GM06990 (cell line): ENCODE measurements around the gene ARF1.

ENCODE experiments used
- DNase-seq: peaks from one replicate; pipeline ENCODE4 v3.0.0-alpha.2; 2011; ENCODE audit not compliant: insufficient read length; ENCODE audit errors: extremely low read depth
- H3K27me3 ChIP-seq: replicated peaks from 2 replicates; pipeline ENCODE4 v1.6.0; 2011; ENCODE audit warnings: low read length; ENCODE audit not compliant: control insufficient read depth, insufficient read depth
- H3K36me3 ChIP-seq: 2 replicates; pipeline ENCODE4 v1.5.1; 2011; ENCODE audit warnings: low read length; ENCODE audit not compliant: control insufficient read depth, insufficient read depth
- H3K4me3 ChIP-seq: replicated peaks from 2 replicates; pipeline ENCODE4 v1.5.1; 2011; ENCODE audit warnings: low read depth, mild to moderate bottlenecking, control low read depth, low read length
- CTCF ChIP-seq: IDR thresholded peaks from 2 replicates; pipeline ENCODE4 v1.5.1; 2011; ENCODE audit warnings: low read length, control low read depth, mild to moderate bottlenecking, inconsistent platforms; ENCODE audit not compliant: insufficient read depth, poor library complexity, severe bottlenecking

ARF1 gene

DNA sequence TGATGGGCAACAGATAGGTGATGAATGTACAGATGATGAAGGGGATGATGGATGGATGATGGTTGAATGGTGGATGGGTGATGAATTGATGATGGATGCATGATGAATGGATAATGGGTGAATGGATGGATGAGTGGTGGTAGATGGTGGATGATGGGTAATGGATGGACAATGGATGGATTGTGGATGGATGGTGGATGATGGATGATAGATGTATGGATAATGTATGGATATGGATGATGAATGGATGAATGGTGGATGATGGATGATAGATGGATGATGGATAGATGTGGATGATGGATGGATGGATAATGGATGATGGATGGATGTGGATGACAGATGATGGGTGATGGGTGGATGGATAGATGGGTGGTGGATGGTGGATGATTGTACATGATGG is 40.0 kb upstream of the ARF1 start:
- no peak for DNase-seq
- no peaks in the 10 kb centered on the region for H3K36me3 ChIP-seq
- no peak overlapping the region for H3K4me3 ChIP-seq
- peaks cover 2% of the 10 kb centered on the region; the same call in 1 of the 2 replicates for H3K27me3 ChIP-seq
- no peak for TF ChIP-seq CTCF

- no peak overlapping the region for H3K4me3 ChIP-seq
- H3K36me3 ChIP-seq = no peaks in the 10 kb centered on the region
- DNase-seq = no peak
- no peak for TF ChIP-seq CTCF
- peaks cover 2% of the 10 kb centered on the region; the same call in 1 of the 2 replicates for H3K27me3 ChIP-seq
Observed at GRCh38 chr1:228043281-228043848, 39.1 kb upstream of the ARF1 start.

DNA sequence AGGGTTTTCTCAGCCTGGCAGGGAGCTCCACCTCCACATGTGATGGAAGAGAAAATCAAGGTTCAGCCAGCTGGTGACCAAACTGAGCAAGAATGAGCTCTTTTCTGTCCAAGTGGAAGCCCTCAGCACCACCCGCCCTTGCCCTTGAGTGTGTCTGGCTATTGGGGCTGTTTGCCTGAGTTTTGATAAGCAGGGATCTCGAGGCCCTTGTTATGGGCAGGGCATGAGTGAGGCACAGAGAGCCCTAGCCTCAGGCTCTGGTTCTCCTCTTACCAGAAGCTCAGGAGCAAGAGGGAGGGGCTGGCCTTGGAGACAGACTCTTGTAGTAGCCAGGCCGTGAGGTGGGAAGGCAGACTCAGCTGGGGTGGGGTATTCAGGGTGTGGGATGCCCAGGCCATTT is 37.5 kb upstream of the ARF1 start:
- H3K27me3 ChIP-seq = no peaks in the 10 kb centered on the region
- H3K4me3 ChIP-seq = no peak overlapping the region
- DNase-seq = no peak
- no peak for TF ChIP-seq CTCF
- H3K36me3 ChIP-seq = no peaks in the 10 kb centered on the region

DNA sequence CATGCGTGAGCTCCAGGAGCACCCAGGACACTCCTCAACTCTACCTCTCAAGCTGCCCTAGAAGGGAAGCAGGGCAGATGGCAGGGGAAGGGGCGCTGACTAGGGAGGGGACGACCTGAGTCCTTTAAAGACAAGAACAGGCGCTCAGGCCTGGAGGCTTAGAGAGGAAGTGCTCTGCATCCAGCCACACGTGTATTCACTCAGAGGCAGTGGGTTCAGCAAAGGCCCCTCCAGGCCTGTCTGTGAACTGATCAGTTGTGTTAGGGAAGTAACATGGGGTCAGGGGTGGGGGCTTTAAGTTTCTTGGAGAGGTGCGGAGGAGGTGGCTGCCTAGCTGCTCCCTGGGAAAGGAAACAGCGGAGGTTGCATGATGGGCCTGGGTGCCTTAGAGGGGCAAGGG is 37.1 kb upstream of the ARF1 start:
- no peak for TF ChIP-seq CTCF
- Histone ChIP-seq H3K4me3 (no peak overlapping the region), H3K36me3 (no peaks in the 10 kb centered on the region), H3K27me3 (no peaks in the 10 kb centered on the region)
- no peak for DNase-seq

DNA sequence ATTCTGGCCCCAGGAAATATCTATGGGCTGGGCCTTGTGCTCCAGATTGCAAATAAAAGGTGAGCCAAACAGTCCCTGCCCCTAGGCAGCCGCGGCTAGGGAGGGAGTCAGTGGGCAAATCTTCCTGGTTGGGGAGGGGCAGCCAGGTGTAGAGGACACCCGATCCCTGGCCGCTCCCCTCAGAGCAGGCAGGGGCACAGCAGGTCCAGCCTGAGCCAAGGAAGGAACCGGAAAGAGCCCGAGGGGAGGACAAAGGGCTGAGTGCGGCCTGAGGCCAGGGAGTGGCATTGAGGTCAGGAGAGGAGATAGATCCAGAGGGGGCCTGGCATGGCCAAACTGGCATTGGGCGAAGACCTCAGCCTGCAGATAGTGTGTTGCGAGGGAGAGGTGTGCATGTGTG is 36.6 kb upstream of the ARF1 start:
- Histone ChIP-seq H3K27me3 (no peaks in the 10 kb centered on the region), H3K36me3 (no peaks in the 10 kb centered on the region), H3K4me3 (no peak overlapping the region)
- DNase-seq = no peak
- no peak for TF ChIP-seq CTCF
